Measurements from ENCODE around the gene SLC1A7.

The SLC1A7 gene

GRCh38 chr1:53130878-53131589, 11.4 kb downstream of the SLC1A7 start:
- no peak overlapping the region for H3K4me3 ChIP-seq
- DNase-seq (ENCODE audit: low spot score), result peak; percentile 65
- H3K27ac ChIP-seq, result peak overlapping the region in 1 of 2 donors; percentile 35
- no peak for TF ChIP-seq CTCF (IDR thresholded peaks at IDR 0.05)

GRCh38 chr1:53130598-53130877, 11.9 kb downstream of the SLC1A7 start:
- H3K27ac ChIP-seq, result peak overlapping the region in 1 of 2 donors; percentile 35
- no peak overlapping the region for H3K4me3 ChIP-seq
- DNase-seq (ENCODE audit: low spot score), result peak; percentile 60
- TF ChIP-seq CTCF (IDR thresholded peaks at IDR 0.05), result no peak

GRCh38 chr1:53129891-53130597, 12.4 kb downstream of the SLC1A7 start:
- Histone ChIP-seq H3K4me3 (no peak overlapping the region), H3K27ac (peak overlapping the region in 1 of 2 donors; percentile 35)
- peak; percentile 62 for DNase-seq (ENCODE audit: low spot score)
- TF ChIP-seq CTCF (IDR thresholded peaks at IDR 0.05), result no peak

- H3K27ac ChIP-seq, result no peak overlapping the region
- DNase-seq (ENCODE audit: low spot score), result peak; percentile 21
- no peak for TF ChIP-seq CTCF (IDR thresholded peaks at IDR 0.05)
- no peak overlapping the region for H3K4me3 ChIP-seq
These were observed 14.0 kb downstream of the SLC1A7 start for GRCh38 chr1:53128401-53128800.

- no peak for TF ChIP-seq CTCF (IDR thresholded peaks at IDR 0.05)
- no peak overlapping the region for H3K4me3 ChIP-seq
- DNase-seq (ENCODE audit: low spot score), result peak; percentile 50
- H3K27ac ChIP-seq, result no peak overlapping the region
These were observed 14.9 kb downstream of the SLC1A7 start for GRCh38 chr1:53127546-53127945.

- Histone ChIP-seq H3K27ac (peak overlapping the region in 1 of 2 donors; percentile 89), H3K4me3 (no peak overlapping the region)
- peak; percentile 43 for DNase-seq (ENCODE audit: low spot score)
- TF ChIP-seq CTCF (IDR thresholded peaks at IDR 0.05), result no peak
These were observed 15.9 kb downstream of the SLC1A7 start for GRCh38 chr1:53126495-53126894.
